Omental fat pad (tissue), 4 donors: Measurements from ENCODE around the gene INTS12. TPM values are rescaled to one million over a fixed set of nuclear protein-coding genes. Genes with fewer than 3 reads are reported as not detected.

Source experiments
- ATAC-seq: fragments of 150-250 bp; one replicate; pipeline ENCODE4 v1.9.1; 2016; ENCODE audit warnings: mild to moderate bottlenecking, moderate library complexity; ENCODE audit not compliant: low FRiP score
- DNase-seq: peaks from one replicate; pipeline ENCODE4 v3.0.0-alpha.2; 2019; ENCODE audit warnings: low spot score
- total RNA-seq, 4 donors: library from RNA; depleted of rRNA; stranded (reverse); fragments of >200 nt; gene quantifications; one replicate each; pipeline ENCODE4 v1.1.0, GENCODE V29; 2016
- TF ChIP-seq, protein P1 (sequence below), 3 donors: fragments of 450-650 bp; IDR thresholded peaks; one replicate each; pipeline ENCODE4 v1.5.1; 2016 to 2017; ENCODE audit warnings: antibody characterized with exemption in 3 of 3, mild to moderate bottlenecking in 3 of 3, moderate library complexity in 2 of 3

INTS12 gene
- total RNA-seq, 4 donors from 2014 or later: 14.9 to 34.7 (median 18.0) TPM

DNA sequence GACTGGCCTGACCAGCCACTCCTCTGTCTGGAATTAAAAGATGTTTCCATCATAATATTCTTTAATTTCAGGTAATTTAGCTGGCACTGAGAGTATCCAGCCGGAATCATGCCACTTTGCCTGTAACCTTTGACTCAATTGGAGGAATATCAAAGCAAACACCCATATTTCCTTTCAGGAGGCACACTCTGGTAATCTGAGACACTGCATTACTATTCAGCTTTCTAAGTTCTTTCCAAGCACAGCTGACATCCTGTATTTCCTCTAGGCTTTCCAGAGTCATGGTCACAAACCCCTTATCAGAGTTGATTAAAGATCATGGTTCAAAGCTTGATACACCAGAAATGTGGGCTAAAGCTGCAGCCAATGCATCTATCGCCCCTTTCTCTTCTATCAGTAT lies 29.3 kb downstream of the INTS12 start:
- DNase-seq: no peak
- TF ChIP-seq, protein P1, sequence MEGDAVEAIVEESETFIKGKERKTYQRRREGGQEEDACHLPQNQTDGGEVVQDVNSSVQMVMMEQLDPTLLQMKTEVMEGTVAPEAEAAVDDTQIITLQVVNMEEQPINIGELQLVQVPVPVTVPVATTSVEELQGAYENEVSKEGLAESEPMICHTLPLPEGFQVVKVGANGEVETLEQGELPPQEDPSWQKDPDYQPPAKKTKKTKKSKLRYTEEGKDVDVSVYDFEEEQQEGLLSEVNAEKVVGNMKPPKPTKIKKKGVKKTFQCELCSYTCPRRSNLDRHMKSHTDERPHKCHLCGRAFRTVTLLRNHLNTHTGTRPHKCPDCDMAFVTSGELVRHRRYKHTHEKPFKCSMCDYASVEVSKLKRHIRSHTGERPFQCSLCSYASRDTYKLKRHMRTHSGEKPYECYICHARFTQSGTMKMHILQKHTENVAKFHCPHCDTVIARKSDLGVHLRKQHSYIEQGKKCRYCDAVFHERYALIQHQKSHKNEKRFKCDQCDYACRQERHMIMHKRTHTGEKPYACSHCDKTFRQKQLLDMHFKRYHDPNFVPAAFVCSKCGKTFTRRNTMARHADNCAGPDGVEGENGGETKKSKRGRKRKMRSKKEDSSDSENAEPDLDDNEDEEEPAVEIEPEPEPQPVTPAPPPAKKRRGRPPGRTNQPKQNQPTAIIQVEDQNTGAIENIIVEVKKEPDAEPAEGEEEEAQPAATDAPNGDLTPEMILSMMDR (IDR thresholded peaks at IDR 0.05): no peak
- no peak for ATAC-seq

DNA sequence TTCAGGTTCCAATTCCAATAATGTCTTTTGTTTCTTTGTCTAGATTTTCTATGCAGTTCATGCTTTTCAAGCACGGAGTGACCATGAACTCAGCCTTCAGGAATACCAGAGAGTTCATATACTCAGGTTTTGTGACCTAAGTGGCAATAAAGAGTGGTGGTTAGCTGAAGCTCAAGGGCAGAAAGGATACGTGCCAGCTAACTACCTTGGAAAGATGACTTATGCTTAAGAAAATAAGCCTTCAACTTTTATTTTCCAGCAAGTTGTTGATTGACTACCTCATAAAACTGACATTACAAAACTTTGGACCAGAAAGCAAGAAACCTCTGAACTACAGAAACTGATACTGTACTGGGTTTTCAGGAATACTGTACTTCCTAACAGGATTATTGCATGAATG lies 30.8 kb downstream of the INTS12 start:
- TF ChIP-seq, protein P1 (IDR thresholded peaks at IDR 0.05): no peak
- ATAC-seq (no peak), DNase-seq (no peak)

DNA sequence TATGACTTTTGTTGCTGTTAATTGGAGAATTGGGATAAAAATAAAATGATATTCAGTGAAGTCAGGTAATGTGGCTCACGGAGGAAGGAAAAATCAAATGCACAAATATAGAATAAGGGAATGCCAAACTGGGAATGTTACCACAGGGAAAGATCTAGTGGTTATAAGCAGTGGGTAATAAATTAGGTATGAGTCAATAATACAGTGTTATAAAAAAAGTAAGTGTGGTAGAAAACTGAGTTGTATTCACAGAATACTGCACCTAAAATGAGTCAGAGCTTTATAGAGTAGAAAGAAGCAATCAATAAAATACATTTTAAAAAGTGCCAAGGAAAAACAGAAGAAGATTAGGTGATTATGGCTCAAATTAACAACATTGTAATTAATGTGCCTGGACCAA lies 34.5 kb downstream of the INTS12 start:
- TF ChIP-seq, protein P1 (IDR thresholded peaks at IDR 0.05): no peak
- ATAC-seq (no peak), DNase-seq (no peak)

DNA sequence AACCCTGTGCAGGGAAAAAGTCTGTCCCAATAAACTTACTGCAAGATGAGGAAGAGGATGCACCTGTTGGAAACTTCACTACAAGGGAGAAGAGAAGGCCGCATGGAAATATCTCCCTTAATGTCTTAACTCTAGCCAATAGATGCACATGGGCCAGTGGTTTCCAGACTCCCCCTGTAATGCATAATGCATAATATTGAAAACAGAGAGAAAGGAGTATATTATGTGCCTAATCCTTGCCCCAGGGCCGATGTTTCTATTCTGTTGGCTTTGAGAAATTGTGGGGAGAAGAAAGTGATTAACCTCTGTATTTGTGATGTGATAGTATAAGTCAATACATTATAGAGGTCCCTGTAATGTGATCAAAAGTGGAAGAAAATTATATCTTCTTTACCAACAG lies 37.2 kb downstream of the INTS12 start:
- ATAC-seq (no peak), DNase-seq (no peak)
- TF ChIP-seq, protein P1 (IDR thresholded peaks at IDR 0.05): no peak

DNA sequence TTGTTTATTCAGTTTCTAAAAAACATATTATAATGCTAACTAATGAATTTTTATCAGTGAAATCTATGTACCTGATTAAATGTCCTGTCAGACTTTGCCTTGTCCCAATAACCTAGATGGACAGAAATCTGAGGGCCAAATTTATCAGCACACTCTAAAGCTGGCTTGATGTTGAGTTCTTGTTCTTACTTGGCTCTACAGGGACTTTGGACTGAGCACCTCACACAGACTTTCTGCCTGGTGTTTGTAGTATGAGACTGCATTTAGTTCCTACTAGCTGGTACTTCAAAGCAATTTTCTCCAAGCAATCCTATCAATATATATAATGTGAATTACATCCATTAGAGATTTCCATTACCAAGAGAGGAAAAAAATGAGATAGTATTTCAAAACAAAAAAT lies 37.8 kb downstream of the INTS12 start:
- DNase-seq (no peak), ATAC-seq (no peak)
- TF ChIP-seq, protein P1 (IDR thresholded peaks at IDR 0.05): no peak

DNA sequence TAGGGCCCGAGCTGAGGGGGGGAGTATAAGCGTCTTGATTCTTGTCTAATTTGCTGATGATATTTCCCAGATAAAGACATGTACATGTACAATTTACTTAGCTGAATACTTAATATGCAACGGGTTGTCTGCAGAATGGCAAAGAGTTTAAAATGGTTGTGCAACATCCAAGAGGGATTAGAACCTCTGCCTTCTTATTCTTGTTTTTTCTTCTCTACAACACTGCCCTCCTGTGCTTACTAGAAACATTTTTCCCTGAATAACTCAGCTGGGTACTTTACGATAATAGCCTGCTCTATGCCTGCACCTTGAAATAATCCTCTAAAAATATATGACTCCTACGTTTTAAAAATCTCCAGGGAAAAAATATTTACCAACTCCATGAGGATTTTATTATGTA lies 41.8 kb downstream of the INTS12 start:
- TF ChIP-seq, protein P1 (IDR thresholded peaks at IDR 0.05): no peak
- DNase-seq: no peak
- ATAC-seq: no peak

DNA sequence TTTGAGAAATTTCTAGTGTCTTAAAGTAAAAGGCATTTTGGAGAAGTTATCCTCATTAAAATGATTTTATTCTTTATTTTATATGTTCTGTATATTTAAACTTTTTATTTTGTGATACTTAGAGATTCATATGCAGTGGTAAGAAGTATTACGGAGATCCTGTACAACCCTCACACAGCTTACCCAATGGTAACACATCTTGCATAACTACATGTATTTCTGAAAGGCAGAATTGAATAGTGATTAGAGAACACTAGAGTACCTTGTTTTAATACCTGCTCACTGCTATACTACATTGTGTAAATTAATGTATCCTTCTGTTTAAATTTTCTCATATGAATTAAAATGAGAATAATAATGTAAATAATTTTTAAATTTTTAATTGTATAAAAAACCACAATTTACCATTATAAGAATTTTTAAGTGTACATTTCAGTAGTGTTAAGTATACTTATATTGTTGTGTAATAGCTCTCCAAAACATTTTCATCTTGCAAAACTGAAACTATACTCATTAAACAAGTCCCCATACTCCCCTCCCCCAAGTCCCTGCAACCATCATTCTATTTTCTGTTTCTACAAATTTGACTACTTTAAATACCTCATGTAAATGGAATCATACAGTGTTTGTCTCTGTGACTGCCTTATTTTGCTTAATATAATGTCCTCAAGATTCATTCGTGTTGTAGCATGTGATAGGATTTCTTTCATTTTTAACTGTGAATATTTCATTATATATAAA lies 45.4 kb downstream of the INTS12 start:
- ATAC-seq: no peak

More for the DNA sequence above, 45.4 kb downstream of the INTS12 start:
- DNase-seq: no peak
- TF ChIP-seq, protein P1 (IDR thresholded peaks at IDR 0.05): no peak
